Colonic mucosa (tissue), 4 donors: Measurements from ENCODE around the gene ACTR1B. TPM values are rescaled to one million over a fixed set of nuclear protein-coding genes. Genes with fewer than 3 reads are reported as not detected.

Source experiments
- DNase-seq: peaks from one replicate; pipeline ENCODE4 v3.0.0-alpha.2; 2020
- H3K27ac ChIP-seq: fragments of 200-600 bp; one replicate; pipeline ENCODE4 v1.8.0; 2021
- H3K27me3 ChIP-seq: fragments of 200-600 bp; one replicate; pipeline ENCODE4 v1.8.0; 2021
- H3K36me3 ChIP-seq: fragments of 200-600 bp; one replicate; pipeline ENCODE4 v1.8.0; 2021
- H3K4me1 ChIP-seq: fragments of 200-600 bp; one replicate; pipeline ENCODE4 v1.8.0; 2021; ENCODE audit warnings: mild to moderate bottlenecking
- H3K4me3 ChIP-seq: fragments of 200-600 bp; one replicate; pipeline ENCODE4 v1.8.0; 2021
- H3K9ac ChIP-seq, 2 donors: one replicate each; pipeline ENCODE4 v1.7.0; 2013; ENCODE audit warnings: control low read depth in 2 of 2, low read depth in 2 of 2, low read length in 2 of 2
- H3K9me3 ChIP-seq: fragments of 200-600 bp; one replicate; pipeline ENCODE4 v1.8.0; 2021
- CTCF ChIP-seq: fragments of 200-600 bp; IDR thresholded peaks from one replicate; pipeline ENCODE4 v1.8.0; 2022; ENCODE audit warnings: antibody characterized with exemption, mild to moderate bottlenecking
- intact Hi-C: fragments of 100-400 bp; cut with DNase I; formaldehyde crosslinking; loops from one replicate; pipeline ENCODE4 v1.14.1; 2022
- total RNA-seq, 2 donors: library from RNA; stranded (reverse); fragmentation: NEBNext Ultra II Directional in 1 of 2; extraction: Animal tissue kit (Norgen Biotek cat#: 25700) in 1 of 2; gene quantifications; one replicate each; pipeline ENCODE4 v1.2.1, GENCODE V29; 2021
- donor health status: healthy.
- donor health status: DM: no; HTN: no; CAD: no.
- donor health status: DM: no; HTN: no; CAD: no.

The ACTR1B gene
- total RNA-seq, 2 donors from 2014 or later = 71.3 to 82.9 TPM

GRCh38 chr2:97663626-97663961 is 250 bp downstream of the ACTR1B start:
- TF ChIP-seq CTCF = no peak
- Histone ChIP-seq H3K9me3 (no peaks in the 10 kb centered on the region), H3K36me3 (no peaks in the 10 kb centered on the region), H3K27ac (peak overlapping the region; percentile 100), H3K27me3 (no peaks in the 10 kb centered on the region), H3K4me1 (peaks cover 8% of the 10 kb centered on the region), H3K9ac (peak overlapping the region; percentile 94 to 98), H3K4me3 (peak overlapping the region; percentile 71)
- DNase-seq = no peak
- intact Hi-C loops = loop anchor here (2.0 kb wide), 1 partner anchor 19 kb away; no protein-coding TSS in a partner anchor

- peak overlapping the region; percentile 100 for H3K27ac ChIP-seq
- no peak for TF ChIP-seq CTCF
- H3K4me1 ChIP-seq = peaks cover 8% of the 10 kb centered on the region
- peak; percentile 81 for DNase-seq
- intact Hi-C loops = loop anchor here (2.0 kb wide), 1 partner anchor 18 kb away; no protein-coding TSS in a partner anchor
- no peaks in the 10 kb centered on the region for H3K9me3 ChIP-seq
- peak overlapping the region; percentile 71 for H3K4me3 ChIP-seq
- peaks cover 2% of the 10 kb centered on the region for H3K36me3 ChIP-seq
- H3K9ac ChIP-seq = peak overlapping the region; percentile 94 to 98
- H3K27me3 ChIP-seq = no peaks in the 10 kb centered on the region
Measured at GRCh38 chr2:97662895-97663625, 784 bp downstream of the ACTR1B start.

- intact Hi-C loops = loop anchor here (2.0 kb wide), 1 partner anchor 18 kb away; no protein-coding TSS in a partner anchor
- H3K9ac ChIP-seq = peak overlapping the region; percentile 94 to 98
- peaks cover 8% of the 10 kb centered on the region for H3K4me1 ChIP-seq
- H3K36me3 ChIP-seq = peaks cover 9% of the 10 kb centered on the region
- no peak for DNase-seq
- H3K9me3 ChIP-seq = no peaks in the 10 kb centered on the region
- H3K27ac ChIP-seq = peak overlapping the region; percentile 100
- TF ChIP-seq CTCF = no peak
- H3K27me3 ChIP-seq = no peaks in the 10 kb centered on the region
- H3K4me3 ChIP-seq = peak overlapping the region; percentile 71
Measured at GRCh38 chr2:97662386-97662894, 1.4 kb downstream of the ACTR1B start.

- intact Hi-C loops = loop anchor here (2.0 kb wide), 1 partner anchor 17 kb away; no protein-coding TSS in a partner anchor
- DNase-seq = no peak
- H3K36me3 ChIP-seq = peaks cover 10% of the 10 kb centered on the region
- H3K4me1 ChIP-seq = peaks cover 8% of the 10 kb centered on the region
- peak overlapping the region; percentile 37 to 94 for H3K9ac ChIP-seq
- H3K9me3 ChIP-seq = no peaks in the 10 kb centered on the region
- TF ChIP-seq CTCF = no peak
- H3K27ac ChIP-seq = no peak overlapping the region
- H3K4me3 ChIP-seq = no peak overlapping the region
- H3K27me3 ChIP-seq = no peaks in the 10 kb centered on the region
Measured at GRCh38 chr2:97661927-97662326, 1.9 kb downstream of the ACTR1B start.

GRCh38 chr2:97660775-97661389 is 3.0 kb downstream of the ACTR1B start:
- Histone ChIP-seq H3K9ac (no peak overlapping the region), H3K4me3 (no peak overlapping the region), H3K27me3 (no peaks in the 10 kb centered on the region), H3K27ac (no peak overlapping the region), H3K9me3 (no peaks in the 10 kb centered on the region), H3K4me1 (peaks cover 8% of the 10 kb centered on the region), H3K36me3 (peaks cover 10% of the 10 kb centered on the region)
- TF ChIP-seq CTCF = no peak
- no peak for DNase-seq
- intact Hi-C loops = no loop called here
